OCI-LY3 (cell line): ENCODE data around the gene LTBP4.

ENCODE experiments used
- H2AFZ ChIP-seq: fragments of 200-600, 300-600 bp; shearing (Covaris generic); 2 replicates; pipeline ENCODE4 v1.6.0; 2014; ENCODE audit warnings: antibody characterized with exemption, low read depth, low read length
- H3K27ac ChIP-seq: fragments of 200-600, 300-600 bp; sonication (generic); 2 replicates; pipeline ENCODE4 v1.5.1; 2014; ENCODE audit warnings: mild to moderate bottlenecking, low read length, moderate library complexity, mixed read lengths
- H3K27me3 ChIP-seq: fragments of 200-600, 300-600 bp; sonication (generic); 2 replicates; pipeline ENCODE4 v1.6.1; 2014; ENCODE audit warnings: low read depth, low read length, mixed read lengths
- H3K36me3 ChIP-seq: fragments of 200-600, 300-600 bp; sonication (generic); replicated peaks from 2 replicates; pipeline ENCODE3; 2014; ENCODE audit warnings: low read depth, low read length, mixed read lengths
- H3K4me1 ChIP-seq: fragments of 300-600, 200-600 bp; sonication (generic); 2 replicates; pipeline ENCODE4 v1.6.1; 2014; ENCODE audit warnings: low read length, mixed read lengths
- H3K4me2 ChIP-seq: fragments of 200-600, 300-600 bp; sonication (generic); 2 replicates; pipeline ENCODE4 v1.6.1; 2014; ENCODE audit warnings: low read length, mixed read lengths
- H3K4me3 ChIP-seq: fragments of 300-600, 200-600 bp; sonication (generic); 2 replicates; pipeline ENCODE4 v1.5.1; 2014; ENCODE audit warnings: antibody characterized with exemption, mild to moderate bottlenecking, low read length, moderate library complexity
- H3K79me2 ChIP-seq: fragments of 300-600, 200-600 bp; shearing (Covaris generic); 2 replicates; pipeline ENCODE4 v1.6.1; 2014; ENCODE audit warnings: mild to moderate bottlenecking, low read length, mixed read lengths
- H3K9ac ChIP-seq: fragments of 300-600, 200-600 bp; shearing (Covaris generic); 2 replicates; pipeline ENCODE4 v1.6.0; 2014; ENCODE audit warnings: mild to moderate bottlenecking, low read length, moderate library complexity
- H3K9me3 ChIP-seq: fragments of 200-600, 300-600 bp; shearing (Covaris generic); 2 replicates; pipeline ENCODE4 v1.6.1; 2014; ENCODE audit warnings: low read length, mixed read lengths; ENCODE audit not compliant: insufficient read depth
- H4K20me1 ChIP-seq: fragments of 200-600, 300-600 bp; sonication (generic); 2 replicates; pipeline ENCODE4 v1.6.1; 2016; ENCODE audit warnings: low read length, mixed read lengths; ENCODE audit not compliant: insufficient read depth
- EZH2phosphoT487 ChIP-seq: fragments of 200-600 bp; shearing (Covaris generic); IDR thresholded peaks from 2 replicates; pipeline ENCODE4 v1.6.1; 2018; ENCODE audit warnings: antibody characterized with exemption, mixed run types, low read depth
- TF ChIP-seq, protein P1 (sequence below): fragments of 200-600, 300-600 bp; sonication (generic); IDR thresholded peaks from 2 replicates; pipeline ENCODE4 v1.5.1; 2014; ENCODE audit warnings: antibody characterized with exemption, low read length, low read depth

LTBP4 gene

DNA sequence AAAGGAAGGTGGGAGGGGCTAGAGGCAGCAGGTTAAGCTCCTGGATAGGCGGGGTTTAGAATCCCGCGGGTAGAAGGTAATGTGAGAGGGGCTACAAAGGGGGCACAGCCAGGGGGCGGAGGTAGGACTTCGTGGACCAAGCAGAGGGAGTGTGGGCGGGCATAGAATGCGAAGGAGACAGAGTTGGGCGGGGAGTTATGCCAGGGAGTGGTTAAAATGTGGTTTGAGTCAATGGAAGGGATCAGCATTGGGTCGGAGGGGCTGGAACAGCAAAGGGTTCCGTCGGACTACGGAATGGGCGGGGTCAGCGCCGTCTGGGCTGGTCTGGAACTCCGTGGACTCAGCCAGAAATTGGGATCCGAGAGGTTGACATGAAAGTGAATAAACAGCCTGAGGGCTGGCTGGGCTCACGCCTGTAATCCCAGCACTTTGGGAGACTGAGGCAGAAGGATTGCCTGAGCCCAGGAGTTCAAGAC, 3.0 kb downstream of the LTBP4 start:
- peaks cover 52% of the 10 kb centered on the region for H3K4me1 ChIP-seq
- TF ChIP-seq, protein P1, sequence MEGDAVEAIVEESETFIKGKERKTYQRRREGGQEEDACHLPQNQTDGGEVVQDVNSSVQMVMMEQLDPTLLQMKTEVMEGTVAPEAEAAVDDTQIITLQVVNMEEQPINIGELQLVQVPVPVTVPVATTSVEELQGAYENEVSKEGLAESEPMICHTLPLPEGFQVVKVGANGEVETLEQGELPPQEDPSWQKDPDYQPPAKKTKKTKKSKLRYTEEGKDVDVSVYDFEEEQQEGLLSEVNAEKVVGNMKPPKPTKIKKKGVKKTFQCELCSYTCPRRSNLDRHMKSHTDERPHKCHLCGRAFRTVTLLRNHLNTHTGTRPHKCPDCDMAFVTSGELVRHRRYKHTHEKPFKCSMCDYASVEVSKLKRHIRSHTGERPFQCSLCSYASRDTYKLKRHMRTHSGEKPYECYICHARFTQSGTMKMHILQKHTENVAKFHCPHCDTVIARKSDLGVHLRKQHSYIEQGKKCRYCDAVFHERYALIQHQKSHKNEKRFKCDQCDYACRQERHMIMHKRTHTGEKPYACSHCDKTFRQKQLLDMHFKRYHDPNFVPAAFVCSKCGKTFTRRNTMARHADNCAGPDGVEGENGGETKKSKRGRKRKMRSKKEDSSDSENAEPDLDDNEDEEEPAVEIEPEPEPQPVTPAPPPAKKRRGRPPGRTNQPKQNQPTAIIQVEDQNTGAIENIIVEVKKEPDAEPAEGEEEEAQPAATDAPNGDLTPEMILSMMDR, result no peak
- no peak for TF ChIP-seq EZH2phosphoT487
- no peaks in the 10 kb centered on the region for H3K79me2 ChIP-seq
- peak overlapping the region; percentile 80 for H3K4me3 ChIP-seq
- no peaks in the 10 kb centered on the region for H3K36me3 ChIP-seq
- H4K20me1 ChIP-seq, result no peaks in the 10 kb centered on the region
- H3K9me3 ChIP-seq, result no peaks in the 10 kb centered on the region
- H3K27me3 ChIP-seq, result peaks cover 17% of the 10 kb centered on the region
- H3K27ac ChIP-seq, result no peak overlapping the region
- peak overlapping the region; percentile 97 for H3K4me2 ChIP-seq
- no peak overlapping the region for H2AFZ ChIP-seq
- peak overlapping the region; percentile 26 for H3K9ac ChIP-seq

DNA sequence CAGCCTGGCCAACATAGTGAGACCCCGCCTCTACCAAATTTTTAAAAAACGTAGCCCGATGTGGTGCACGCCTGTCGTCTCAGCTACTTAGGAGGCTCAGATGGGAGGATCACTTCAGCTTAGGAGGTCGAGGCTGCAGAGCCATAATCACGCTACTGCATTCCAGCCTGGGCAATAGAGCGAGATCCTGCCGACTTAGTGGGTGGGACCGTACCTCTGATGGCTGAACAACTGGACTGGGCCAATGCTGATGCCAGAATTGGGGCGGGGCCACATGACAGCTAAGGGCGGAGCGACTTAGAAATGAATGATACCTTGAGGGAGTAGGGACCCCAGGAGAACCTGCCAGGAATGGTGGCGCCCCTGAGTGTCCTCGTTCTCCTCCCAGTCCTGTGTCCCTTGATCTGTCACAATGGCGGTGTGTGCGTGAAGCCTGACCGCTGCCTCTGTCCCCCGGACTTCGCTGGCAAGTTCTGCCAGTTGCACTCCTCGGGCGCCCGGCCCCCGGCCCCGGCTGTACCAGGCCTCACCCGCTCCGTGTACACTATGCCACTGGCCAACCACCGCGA, 3.6 kb downstream of the LTBP4 start:
- H3K4me3 ChIP-seq, result peak overlapping the region; percentile 80
- H3K27me3 ChIP-seq, result peaks cover 12% of the 10 kb centered on the region
- peak overlapping the region; percentile 74 for H3K9ac ChIP-seq
- peak overlapping the region; percentile 97 for H3K4me2 ChIP-seq
- H3K79me2 ChIP-seq, result no peaks in the 10 kb centered on the region
- 0 out of 2 replicates have a peak overlapping the region, but pooled peaks have one; percentile 15 for H2AFZ ChIP-seq
- H4K20me1 ChIP-seq, result no peaks in the 10 kb centered on the region
- peak overlapping the region; percentile 90 for H3K27ac ChIP-seq
- H3K36me3 ChIP-seq, result no peaks in the 10 kb centered on the region
- H3K4me1 ChIP-seq, result peaks cover 47% of the 10 kb centered on the region
- H3K9me3 ChIP-seq, result no peaks in the 10 kb centered on the region
- TF ChIP-seq, protein P1, result no peak
- no peak for TF ChIP-seq EZH2phosphoT487

DNA sequence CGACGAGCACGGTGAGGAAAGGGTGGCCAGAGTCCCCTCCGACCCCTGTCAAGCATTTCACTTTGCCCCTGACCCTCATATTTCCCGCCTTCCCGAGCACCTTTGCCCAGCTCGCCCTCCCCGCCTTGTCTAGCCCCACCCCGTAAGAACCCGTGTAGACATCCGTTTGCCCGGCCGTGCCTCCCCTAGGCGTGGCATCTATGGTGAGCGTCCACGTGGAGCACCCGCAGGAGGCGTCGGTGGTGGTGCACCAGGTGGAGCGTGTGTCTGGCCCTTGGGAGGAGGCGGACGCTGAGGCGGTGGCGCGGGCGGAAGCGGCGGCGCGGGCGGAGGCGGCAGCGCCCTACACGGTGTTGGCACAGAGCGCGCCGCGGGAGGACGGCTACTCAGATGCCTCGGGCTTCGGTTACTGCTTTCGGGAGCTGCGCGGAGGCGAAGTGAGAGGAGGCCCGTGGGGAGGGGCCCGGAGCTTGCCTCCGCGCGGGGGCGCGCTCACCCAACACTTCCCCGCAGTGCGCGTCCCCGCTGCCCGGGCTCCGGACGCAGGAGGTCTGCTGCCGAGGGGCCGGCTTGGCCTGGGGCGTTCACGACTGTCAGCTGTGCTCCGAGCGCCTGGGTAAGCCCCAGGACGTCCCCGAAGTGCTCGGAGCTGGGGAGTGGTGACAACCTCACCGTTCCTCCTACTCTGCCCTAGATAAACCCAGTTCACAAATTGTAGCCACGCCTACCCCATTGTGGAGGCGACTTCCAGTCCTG, 4.2 kb downstream of the LTBP4 start:
- Histone ChIP-seq H3K9ac (peak overlapping the region; percentile 74), H4K20me1 (no peaks in the 10 kb centered on the region), H3K9me3 (no peaks in the 10 kb centered on the region), H2AFZ (peak overlapping the region; percentile 82), H3K27ac (peak overlapping the region; percentile 90), H3K27me3 (peaks cover 5% of the 10 kb centered on the region), H3K79me2 (no peaks in the 10 kb centered on the region), H3K36me3 (no peaks in the 10 kb centered on the region), H3K4me3 (peak overlapping the region; percentile 80), H3K4me1 (peaks cover 47% of the 10 kb centered on the region), H3K4me2 (peak overlapping the region; percentile 97)
- TF ChIP-seq, protein P1, result peak; percentile 46
- TF ChIP-seq EZH2phosphoT487, result no peak
